ENCODE results near the gene TKT.

TKT gene

GRCh38 chr3:53227993-53228885, 27.6 kb downstream of the TKT start:
- TF ChIP-seq CTCF (IDR thresholded peaks at IDR 0.05; ENCODE audit: borderline replicate concordance, insufficient read depth, low read depth, low read length), result no peak
- no peak overlapping the region for H3K4me3 ChIP-seq (ENCODE audit: low read depth, low read length)

- no peak for TF ChIP-seq CTCF (IDR thresholded peaks at IDR 0.05; ENCODE audit: borderline replicate concordance, insufficient read depth, low read depth, low read length)
- H3K4me3 ChIP-seq (ENCODE audit: low read depth, low read length), result no peak overlapping the region
These were observed 28.9 kb downstream of the TKT start for GRCh38 chr3:53226841-53227407.

- H3K4me3 ChIP-seq (ENCODE audit: low read depth, low read length), result no peak overlapping the region
- TF ChIP-seq CTCF (IDR thresholded peaks at IDR 0.05; ENCODE audit: borderline replicate concordance, insufficient read depth, low read depth, low read length), result no peak
These were observed 29.5 kb downstream of the TKT start for GRCh38 chr3:53226142-53226840.

GRCh38 chr3:53225651-53226050, 30.2 kb downstream of the TKT start:
- no peak for TF ChIP-seq CTCF (IDR thresholded peaks at IDR 0.05; ENCODE audit: borderline replicate concordance, insufficient read depth, low read depth, low read length)
- no peak overlapping the region for H3K4me3 ChIP-seq (ENCODE audit: low read depth, low read length)

- no peak for TF ChIP-seq CTCF (IDR thresholded peaks at IDR 0.05; ENCODE audit: borderline replicate concordance, insufficient read depth, low read depth, low read length)
- no peak overlapping the region for H3K4me3 ChIP-seq (ENCODE audit: low read depth, low read length)
These were observed 30.6 kb downstream of the TKT start for GRCh38 chr3:53225181-53225580.

- no peak for TF ChIP-seq CTCF (IDR thresholded peaks at IDR 0.05; ENCODE audit: borderline replicate concordance, insufficient read depth, low read depth, low read length)
- no peak overlapping the region for H3K4me3 ChIP-seq (ENCODE audit: low read depth, low read length)
These were observed 31.3 kb downstream of the TKT start for GRCh38 chr3:53224536-53224935.

Measured in GM12875 (cell line).